Nephron (organoid): ENCODE measurements around the gene FAM180B.

Experiments used
- H3K27ac Mint-ChIP-seq, 3 experiments: 2 replicates each; pipeline ENCODE4 v1.8.0; 2020; ENCODE audit warnings: mixed read lengths in 3 of 3, mild to moderate bottlenecking in 2 of 3, moderate library complexity in 1 of 3
- H3K27me3 Mint-ChIP-seq: 2 replicates; pipeline ENCODE4 v1.8.0; 2021; ENCODE audit warnings: low read depth, mild to moderate bottlenecking, moderate library complexity, mixed read lengths
- H3K36me3 Mint-ChIP-seq: 2 replicates; pipeline ENCODE4 v1.8.0; 2020; ENCODE audit warnings: low read depth, mixed read lengths
- H3K4me1 Mint-ChIP-seq: 2 replicates; pipeline ENCODE4 v1.8.0; 2020; ENCODE audit warnings: mixed read lengths
- H3K4me3 Mint-ChIP-seq, 3 experiments: 2 replicates each; pipeline ENCODE4 v1.8.0; 2020; ENCODE audit warnings: mild to moderate bottlenecking in 3 of 3, mixed read lengths in 3 of 3, moderate library complexity in 2 of 3
- H3K9me3 Mint-ChIP-seq: 2 replicates; pipeline ENCODE4 v1.8.0; 2020; ENCODE audit warnings: mixed read lengths
- CTCF ChIP-seq, 3 experiments: fragments of 200-600 bp; sonication (generic); IDR thresholded peaks; one replicate each; pipeline ENCODE4 v1.5.0; 2021; ENCODE audit warnings: antibody characterized with exemption in 3 of 3; ENCODE audit not compliant: unreplicated experiment in 3 of 3

The FAM180B gene

GRCh38 chr11:47593934-47594855, 7.7 kb downstream of the FAM180B start, which contains the start of gene C1QTNF4:
Gene C1QTNF4 (minus strand): TSS chr11:47594411. CDS start chr11:47590810, 3,601 bp downstream.
- no peak for TF ChIP-seq CTCF (IDR thresholded peaks at IDR 0.05; ENCODE audit: unreplicated experiment in 3 of 3)
- Mint-ChIP-seq H3K4me1 (peaks cover 18% of the 10 kb centered on the region), H3K36me3 (peaks cover under 1% of the 10 kb centered on the region)

GRCh38 chr11:47595029-47595428, 8.6 kb downstream of the FAM180B start:
- TF ChIP-seq CTCF (IDR thresholded peaks at IDR 0.05; ENCODE audit: unreplicated experiment in 3 of 3) = no peak
- no peak overlapping the region for H3K27ac Mint-ChIP-seq
- H3K36me3 Mint-ChIP-seq = no peaks in the 10 kb centered on the region
- H3K4me1 Mint-ChIP-seq = peaks cover 21% of the 10 kb centered on the region
- H3K4me3 Mint-ChIP-seq = peak overlapping the region in 2 of 3 experiments; percentile 75 to 76
- H3K27me3 Mint-ChIP-seq = peaks cover 32% of the 10 kb centered on the region
- H3K9me3 Mint-ChIP-seq = no peaks in the 10 kb centered on the region

More at GRCh38 chr11:47593934-47594855, 7.7 kb downstream of the FAM180B start, which contains the start of gene C1QTNF4:
- Mint-ChIP-seq H3K4me3 (peak within 1 kb of the TSS; percentile 79 to 84 (median 82)), H3K9me3 (no peaks in the 10 kb centered on the region), H3K27ac (no peak within 1 kb of the TSS), H3K27me3 (peaks cover 28% of the 10 kb centered on the region)

DNA sequence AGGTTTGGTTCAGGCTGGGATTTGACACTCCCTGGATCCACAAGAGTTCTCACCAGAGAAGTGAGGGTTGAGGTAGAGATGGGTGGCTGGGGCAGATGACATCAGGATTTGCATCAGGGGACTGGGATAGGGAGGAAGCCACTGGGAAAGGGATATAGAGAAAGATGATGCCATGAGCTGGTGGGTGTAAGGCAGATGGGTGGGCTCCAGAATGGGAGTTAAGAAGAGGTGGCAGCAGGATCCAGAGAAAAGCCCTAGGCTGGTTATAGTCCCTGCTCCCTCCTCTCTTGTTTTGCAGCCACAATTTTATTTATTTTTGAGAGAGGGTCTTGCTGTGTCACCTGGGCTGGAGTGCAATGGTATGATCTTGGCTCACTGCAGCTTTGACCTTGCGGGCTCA, 9.5 kb downstream of the FAM180B start:
- peaks cover 21% of the 10 kb centered on the region for H3K4me1 Mint-ChIP-seq
- TF ChIP-seq CTCF (IDR thresholded peaks at IDR 0.05; ENCODE audit: unreplicated experiment in 3 of 3) = no peak
- no peak overlapping the region for H3K27ac Mint-ChIP-seq
- peak overlapping the region in 1 of 3 experiments; percentile 19 for H3K4me3 Mint-ChIP-seq
- peaks cover 33% of the 10 kb centered on the region for H3K27me3 Mint-ChIP-seq
- no peaks in the 10 kb centered on the region for H3K36me3 Mint-ChIP-seq
- no peaks in the 10 kb centered on the region for H3K9me3 Mint-ChIP-seq

DNA sequence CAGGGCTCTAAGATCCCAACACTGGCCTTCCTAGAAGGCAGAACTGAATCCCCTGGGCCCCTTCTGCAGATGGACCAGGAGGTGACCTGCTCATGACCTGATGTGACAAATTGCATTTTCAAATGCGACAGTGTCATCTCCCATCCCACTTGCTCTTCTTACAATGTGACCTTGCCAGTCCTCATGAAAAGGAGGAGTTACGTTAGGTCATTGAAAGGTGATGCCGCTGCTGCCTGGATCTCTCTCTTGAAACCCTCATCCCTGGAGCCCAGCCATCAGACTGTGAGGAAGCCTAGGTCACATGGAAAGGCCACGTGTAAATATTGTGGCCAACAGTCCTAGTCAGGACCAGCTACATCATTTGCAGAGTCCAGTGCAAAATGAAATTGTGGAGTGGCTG, 13.4 kb downstream of the FAM180B start:
- H3K4me1 Mint-ChIP-seq = peaks cover 5% of the 10 kb centered on the region
- H3K4me3 Mint-ChIP-seq = no peak overlapping the region
- H3K27me3 Mint-ChIP-seq = peaks cover 14% of the 10 kb centered on the region
- TF ChIP-seq CTCF (IDR thresholded peaks at IDR 0.05; ENCODE audit: unreplicated experiment in 3 of 3) = no peak
- no peak overlapping the region for H3K27ac Mint-ChIP-seq
- no peaks in the 10 kb centered on the region for H3K36me3 Mint-ChIP-seq
- H3K9me3 Mint-ChIP-seq = no peaks in the 10 kb centered on the region

DNA sequence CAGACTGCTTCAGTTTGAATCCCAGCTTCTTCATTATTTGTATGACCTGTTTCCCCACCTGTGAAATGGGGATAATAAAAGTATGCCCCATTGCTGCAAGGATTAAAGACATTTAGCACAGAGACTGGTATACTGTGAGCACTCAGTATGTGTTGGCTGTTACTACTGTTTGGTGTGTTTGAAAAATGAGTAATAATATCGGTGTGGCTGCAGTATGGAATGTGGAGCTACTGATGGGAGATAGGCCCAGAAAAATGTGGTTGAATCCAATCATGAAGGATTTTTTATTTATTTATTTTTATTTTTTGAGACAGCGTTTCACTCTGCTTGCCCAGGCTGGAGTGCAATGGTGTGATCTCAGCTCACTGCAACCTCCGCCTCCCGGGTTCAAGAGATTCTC, 16.8 kb downstream of the FAM180B start:
- no peak overlapping the region for H3K27ac Mint-ChIP-seq

More for the DNA sequence above, 16.8 kb downstream of the FAM180B start:
- Mint-ChIP-seq H3K9me3 (no peaks in the 10 kb centered on the region), H3K4me1 (peaks cover 32% of the 10 kb centered on the region), H3K36me3 (peaks cover 4% of the 10 kb centered on the region), H3K4me3 (no peak overlapping the region), H3K27me3 (peaks cover 9% of the 10 kb centered on the region)
- TF ChIP-seq CTCF (IDR thresholded peaks at IDR 0.05; ENCODE audit: unreplicated experiment in 3 of 3) = no peak
